CMK (cell line): ENCODE measurements around the gene CCDC107.

ENCODE experiments used
- DNase-seq: peaks from one replicate; pipeline ENCODE4 v3.0.0-alpha.2; 2010; ENCODE audit warnings: low read depth

CCDC107 gene

GRCh38 chr9:35684921-35685320 lies 26.8 kb downstream of the CCDC107 start:
- DNase-seq, result no peak

DNA sequence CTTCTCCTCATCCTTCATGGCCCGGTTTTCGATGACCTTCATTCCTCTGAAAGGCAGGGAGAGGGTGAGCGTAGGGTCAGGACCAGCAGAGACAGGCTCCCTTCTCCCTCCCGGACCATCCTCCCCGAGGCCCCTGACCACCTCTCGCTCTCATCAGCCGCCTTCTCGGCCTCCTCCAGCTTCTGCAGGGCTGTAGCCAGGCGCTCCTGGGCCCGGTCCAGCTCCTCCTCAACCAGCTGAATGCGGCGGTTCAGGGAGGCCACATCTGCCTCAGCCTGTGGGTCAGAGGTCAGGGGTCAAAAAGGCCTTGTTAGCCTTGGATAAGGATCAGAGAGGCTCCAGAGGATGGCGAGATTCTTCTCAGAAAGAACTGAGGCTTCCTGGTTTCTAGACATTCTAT lies 27.4 kb downstream of the CCDC107 start:
- DNase-seq, result no peak

- DNase-seq, result no peak
These were observed 28.4 kb downstream of the CCDC107 start for GRCh38 chr9:35686222-35687203.

GRCh38 chr9:35687306-35687705 lies 29.2 kb downstream of the CCDC107 start:
- DNase-seq, result no peak

DNA sequence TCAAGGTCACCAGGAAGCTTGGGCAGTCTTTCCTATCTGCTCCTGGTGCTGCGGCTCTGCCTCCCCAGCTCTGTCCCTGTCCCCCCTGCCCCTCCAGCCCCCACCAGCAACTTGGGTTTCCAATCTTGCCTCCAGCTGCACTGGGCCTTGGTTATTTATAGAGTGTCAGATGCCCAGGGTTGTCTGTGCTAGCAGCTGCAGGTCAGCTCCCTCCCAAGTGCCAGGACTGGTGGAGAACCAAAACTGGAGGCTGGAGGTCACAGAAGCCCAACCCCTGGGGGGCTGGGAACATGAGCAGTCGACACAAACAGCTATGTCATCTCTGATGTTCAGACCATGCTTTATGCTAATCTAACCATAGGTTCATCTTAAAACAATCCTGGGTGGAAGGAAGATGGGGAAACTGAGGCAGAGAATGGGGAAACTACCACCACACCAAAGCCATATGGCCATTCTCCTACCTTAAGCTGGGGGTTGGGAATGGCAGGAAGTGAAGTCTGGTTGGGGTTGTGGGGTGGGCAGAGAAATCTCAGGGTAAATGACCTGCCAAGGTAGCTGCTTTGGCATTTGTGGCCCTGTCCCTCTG lies 30.0 kb downstream of the CCDC107 start:
- DNase-seq, result no peak

- DNase-seq, result no peak
These were observed 30.8 kb downstream of the CCDC107 start for GRCh38 chr9:35688558-35689541.

DNA sequence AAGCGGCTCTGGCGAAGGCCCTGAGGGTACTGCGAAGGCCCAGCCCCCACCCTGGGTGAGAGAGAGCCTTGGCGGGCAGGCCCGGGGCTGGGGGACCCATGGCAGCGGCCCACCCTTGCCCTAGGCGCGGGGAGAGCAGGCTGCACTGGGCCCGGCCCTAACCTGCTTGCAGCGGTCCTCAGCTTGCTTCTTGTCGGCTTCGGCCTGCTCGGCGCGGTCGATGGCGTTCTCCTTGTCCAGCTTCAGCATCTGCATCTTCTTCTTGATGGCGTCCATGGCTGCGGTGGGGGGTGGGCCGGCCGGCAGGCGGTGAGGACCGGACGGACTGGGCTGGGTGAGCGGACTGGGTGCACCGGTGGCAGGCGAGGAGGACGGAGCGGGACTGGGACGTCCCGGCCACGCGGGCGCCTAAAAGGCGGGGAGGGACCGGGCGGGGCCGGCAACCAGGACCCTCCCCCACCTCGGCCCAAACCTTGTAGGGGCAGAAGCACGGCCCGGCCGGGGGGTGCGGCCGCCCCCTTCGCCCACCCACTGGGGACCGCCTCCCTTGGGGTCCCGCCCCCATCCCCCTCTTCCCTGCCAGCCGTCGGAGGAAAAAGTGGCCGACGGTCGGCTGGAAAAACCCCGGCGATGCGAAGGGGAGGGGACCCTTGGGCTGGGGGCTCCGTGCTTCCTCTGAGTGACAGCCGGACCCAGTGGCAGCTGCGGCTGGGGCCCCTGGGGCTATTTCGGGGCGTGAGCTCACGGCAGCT lies 31.6 kb downstream of the CCDC107 start, which contains the start of gene TPM2:
TSS of gene TPM2 (minus strand) at position 384 of the 752 bp plus-strand sequence. CDS start at position 276, 108 bp downstream.
- DNase-seq, result no peak

DNA sequence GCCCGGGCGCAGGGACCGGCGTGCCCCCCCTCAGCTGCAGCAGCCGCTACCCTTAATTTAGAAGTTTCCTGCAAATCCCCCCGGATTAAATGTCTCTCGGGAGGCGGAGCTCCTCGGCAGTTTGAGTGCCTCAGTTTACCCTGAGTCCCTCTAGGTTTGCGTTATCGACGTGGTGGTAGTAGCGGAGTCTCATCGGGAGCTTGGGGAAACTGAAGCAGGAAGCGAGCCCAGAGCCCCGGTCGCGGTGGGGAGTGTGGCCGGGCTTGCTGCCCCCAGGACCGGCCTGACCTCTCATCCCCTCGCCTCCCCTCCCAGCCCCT lies 32.2 kb downstream of the CCDC107 start:
- DNase-seq, result no peak

- DNase-seq, result peak; percentile 52
These were observed 32.7 kb downstream of the CCDC107 start for GRCh38 chr9:35690614-35691333.

GRCh38 chr9:35691334-35691650 lies 33.2 kb downstream of the CCDC107 start:
- DNase-seq, result no peak

- no peak for DNase-seq
These were observed 33.7 kb downstream of the CCDC107 start for GRCh38 chr9:35691757-35692301.

- DNase-seq, result no peak
These were observed 37.9 kb downstream of the CCDC107 start for GRCh38 chr9:35695943-35696401.

GRCh38 chr9:35696520-35697215 lies 38.6 kb downstream of the CCDC107 start:
- DNase-seq, result peak; percentile 31

DNA sequence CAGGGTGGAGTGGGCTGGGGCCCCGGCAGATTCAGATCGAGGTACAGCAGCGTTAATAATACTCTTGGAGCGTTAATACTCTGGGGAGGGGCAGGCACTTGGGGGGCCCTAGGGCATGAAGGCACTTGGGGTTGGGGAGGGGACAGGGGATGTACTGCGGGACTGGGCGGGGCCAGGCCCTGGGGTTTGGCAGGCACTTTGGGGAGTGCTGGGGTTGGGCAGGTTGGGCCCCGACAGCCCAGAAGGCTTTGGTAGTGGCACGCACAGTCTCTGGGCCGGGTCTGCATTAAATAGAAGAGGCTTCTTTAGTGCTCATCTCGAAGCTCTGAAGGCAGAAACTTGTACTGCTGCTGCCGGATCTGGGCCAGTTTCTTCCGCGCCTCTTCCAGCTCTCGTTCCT lies 39.4 kb downstream of the CCDC107 start:
- DNase-seq, result no peak

GRCh38 chr9:35698231-35698630 lies 40.1 kb downstream of the CCDC107 start:
- DNase-seq, result no peak

DNA sequence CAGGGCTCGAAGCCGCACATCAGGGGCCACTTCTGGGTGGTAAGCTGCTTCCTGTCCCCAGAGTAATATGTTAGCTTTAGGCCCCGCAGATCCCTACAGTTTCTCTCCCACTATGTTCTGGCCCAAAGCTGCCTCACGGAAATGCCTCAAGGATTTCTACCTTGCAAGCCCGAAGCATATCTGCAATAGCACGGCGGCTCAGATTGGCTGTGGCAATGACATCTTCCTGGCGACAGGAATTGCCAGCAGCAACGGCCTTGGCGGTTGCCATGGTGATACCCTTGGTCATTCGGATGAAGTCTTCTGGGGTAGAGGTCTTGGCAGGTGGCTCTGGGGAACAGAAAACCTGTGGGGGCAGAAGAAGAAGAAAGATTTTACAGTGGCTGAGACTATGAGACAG lies 41.9 kb downstream of the CCDC107 start:
- no peak for DNase-seq

DNA sequence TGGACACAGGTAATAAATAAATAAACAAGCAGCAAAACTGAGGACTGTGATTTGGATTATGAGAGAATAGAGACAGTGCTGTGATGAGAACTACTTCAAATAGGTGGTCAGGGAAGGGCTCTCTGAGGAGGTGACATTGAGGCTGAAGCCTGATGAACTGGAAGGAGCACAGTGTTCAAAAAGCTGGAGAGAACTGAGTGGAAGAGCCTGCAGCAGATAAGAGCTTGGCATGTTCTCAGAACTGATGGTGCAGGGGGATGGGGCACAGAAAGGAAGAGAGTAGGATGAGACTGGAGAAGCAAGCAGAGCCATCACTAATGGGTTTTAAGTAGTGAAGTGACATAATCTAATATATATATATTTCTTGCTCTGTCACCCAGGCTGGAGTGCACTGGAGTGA lies 42.9 kb downstream of the CCDC107 start:
- no peak for DNase-seq

GRCh38 chr9:35702696-35703095 lies 44.6 kb downstream of the CCDC107 start:
- DNase-seq, result no peak

- DNase-seq, result no peak
These were observed 46.0 kb downstream of the CCDC107 start for GRCh38 chr9:35703906-35704672.
